ENCODE results near the gene ICAM1. TPM values are rescaled to one million over a fixed set of nuclear protein-coding genes. Genes with fewer than 3 reads are reported as not detected.

Gene ICAM1
- total and polyA plus RNA-seq, 10 of the 15 experiments (the other 5 are each of a cell fraction or from before 2014, with no cell fraction given) = 7.6 to 115 (median 60.2) TPM

- TF ChIP-seq, protein P1, sequence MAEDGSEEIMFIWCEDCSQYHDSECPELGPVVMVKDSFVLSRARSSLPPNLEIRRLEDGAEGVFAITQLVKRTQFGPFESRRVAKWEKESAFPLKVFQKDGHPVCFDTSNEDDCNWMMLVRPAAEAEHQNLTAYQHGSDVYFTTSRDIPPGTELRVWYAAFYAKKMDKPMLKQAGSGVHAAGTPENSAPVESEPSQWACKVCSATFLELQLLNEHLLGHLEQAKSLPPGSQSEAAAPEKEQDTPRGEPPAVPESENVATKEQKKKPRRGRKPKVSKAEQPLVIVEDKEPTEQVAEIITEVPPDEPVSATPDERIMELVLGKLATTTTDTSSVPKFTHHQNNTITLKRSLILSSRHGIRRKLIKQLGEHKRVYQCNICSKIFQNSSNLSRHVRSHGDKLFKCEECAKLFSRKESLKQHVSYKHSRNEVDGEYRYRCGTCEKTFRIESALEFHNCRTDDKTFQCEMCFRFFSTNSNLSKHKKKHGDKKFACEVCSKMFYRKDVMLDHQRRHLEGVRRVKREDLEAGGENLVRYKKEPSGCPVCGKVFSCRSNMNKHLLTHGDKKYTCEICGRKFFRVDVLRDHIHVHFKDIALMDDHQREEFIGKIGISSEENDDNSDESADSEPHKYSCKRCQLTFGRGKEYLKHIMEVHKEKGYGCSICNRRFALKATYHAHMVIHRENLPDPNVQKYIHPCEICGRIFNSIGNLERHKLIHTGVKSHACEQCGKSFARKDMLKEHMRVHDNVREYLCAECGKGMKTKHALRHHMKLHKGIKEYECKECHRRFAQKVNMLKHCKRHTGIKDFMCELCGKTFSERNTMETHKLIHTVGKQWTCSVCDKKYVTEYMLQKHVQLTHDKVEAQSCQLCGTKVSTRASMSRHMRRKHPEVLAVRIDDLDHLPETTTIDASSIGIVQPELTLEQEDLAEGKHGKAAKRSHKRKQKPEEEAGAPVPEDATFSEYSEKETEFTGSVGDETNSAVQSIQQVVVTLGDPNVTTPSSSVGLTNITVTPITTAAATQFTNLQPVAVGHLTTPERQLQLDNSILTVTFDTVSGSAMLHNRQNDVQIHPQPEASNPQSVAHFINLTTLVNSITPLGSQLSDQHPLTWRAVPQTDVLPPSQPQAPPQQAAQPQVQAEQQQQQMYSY (CRISPR knock-in tag; IDR thresholded peaks at IDR 0.05) = no peak
- TF ChIP-seq SMAD1 (IDR thresholded peaks at IDR 0.05; ENCODE audit: low read depth, partially characterized antibody) (no peak), CREM (IDR thresholded peaks at IDR 0.05; ENCODE audit: low read depth) (no peak; the same call in 1 of the 2 replicates), SP1 (IDR thresholded peaks at IDR 0.05; ENCODE audit: low read depth, low read length) (no peak), ZNF217 (IDR thresholded peaks at IDR 0.05) (0 out of 2 replicates have a peak, but pooled peaks have one; percentile 37), IKZF1 (conservative IDR thresholded peaks at IDR 0.05) (peak; percentile 60), FOS (IDR thresholded peaks at IDR 0.05; ENCODE audit: borderline replicate concordance, extremely low read depth, insufficient read length) (no peak), STAT1 (conservative IDR thresholded peaks at IDR 0.05) (no peak), IKZF2 (IDR thresholded peaks at IDR 0.05) (peak in 1 of 2 experiments; percentile 25; a peak in 2 of 4 replicates), HDGF (IDR thresholded peaks at IDR 0.05) (peak; percentile 29; the same call in 1 of the 2 replicates), SIN3A (IDR thresholded peaks at IDR 0.05; ENCODE audit: low read depth, low read length) (no peak), DPF2 (IDR thresholded peaks at IDR 0.05) (peak; percentile 35; the same call in 1 of the 2 replicates), BACH1 (IDR thresholded peaks at IDR 0.05; ENCODE audit: borderline replicate concordance) (0 out of 2 replicates have a peak, but pooled peaks have one; percentile 3), ASH2L (IDR thresholded peaks at IDR 0.05; ENCODE audit: borderline replicate concordance, low read depth) (no peak), NR2C1 (IDR thresholded peaks at IDR 0.05) (no peak), YY1 (IDR thresholded peaks at IDR 0.05; ENCODE audit: low read depth, low read length) (0 out of 2 replicates have a peak, but pooled peaks have one; percentile 7), PKNOX1 (IDR thresholded peaks at IDR 0.05) (peak; percentile 79), ZNF274 (IDR thresholded peaks at IDR 0.05; ENCODE audit: insufficient read depth, insufficient read length) (no peak), KLF5 (IDR thresholded peaks at IDR 0.05; ENCODE audit: partially characterized antibody) (no peak), FOXM1 (IDR thresholded peaks at IDR 0.05; ENCODE audit: low read depth, low read length) (no peak)
- TF ChIP-seq, protein P2, sequence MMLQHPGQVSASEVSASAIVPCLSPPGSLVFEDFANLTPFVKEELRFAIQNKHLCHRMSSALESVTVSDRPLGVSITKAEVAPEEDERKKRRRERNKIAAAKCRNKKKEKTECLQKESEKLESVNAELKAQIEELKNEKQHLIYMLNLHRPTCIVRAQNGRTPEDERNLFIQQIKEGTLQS (IDR thresholded peaks at IDR 0.05; ENCODE audit: borderline replicate concordance, extremely low read depth, low read depth, low read length) = no peak
- TF ChIP-seq, protein P3, sequence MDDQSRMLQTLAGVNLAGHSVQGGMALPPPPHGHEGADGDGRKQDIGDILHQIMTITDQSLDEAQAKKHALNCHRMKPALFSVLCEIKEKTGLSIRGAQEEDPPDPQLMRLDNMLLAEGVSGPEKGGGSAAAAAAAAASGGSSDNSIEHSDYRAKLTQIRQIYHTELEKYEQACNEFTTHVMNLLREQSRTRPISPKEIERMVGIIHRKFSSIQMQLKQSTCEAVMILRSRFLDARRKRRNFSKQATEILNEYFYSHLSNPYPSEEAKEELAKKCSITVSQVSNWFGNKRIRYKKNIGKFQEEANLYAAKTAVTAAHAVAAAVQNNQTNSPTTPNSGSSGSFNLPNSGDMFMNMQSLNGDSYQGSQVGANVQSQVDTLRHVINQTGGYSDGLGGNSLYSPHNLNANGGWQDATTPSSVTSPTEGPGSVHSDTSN (IDR thresholded peaks at IDR 0.05; ENCODE audit: insufficient replicate concordance, low read depth, low read length) = peak; percentile 27
These were observed 32.6 kb upstream of the ICAM1 start (continued) for GRCh38 chr19:10238172-10238783.

All from GM12878 (cell line).